Vagina (tissue), 2 donors: Measurements from ENCODE around the gene NEK4.

ENCODE experiments used
- POLR2A ChIP-seq, 2 donors: fragments of 450-650 bp; IDR thresholded peaks; one replicate each; pipeline ENCODE4 v1.6.1; 2017; ENCODE audit warnings: antibody characterized with exemption in 2 of 2, mild to moderate bottlenecking in 2 of 2, moderate library complexity in 2 of 2
- TF ChIP-seq, protein P1 (sequence below), 3 experiments: fragments of 450-650 bp in 2 of 3; fragments of 200-600 bp in 1 of 3; sonication (generic) in 1 of 3; IDR thresholded peaks; one replicate each; pipeline ENCODE4 v1.5.1; 2017 to 2019; ENCODE audit warnings: antibody characterized with exemption in 3 of 3, mild to moderate bottlenecking in 2 of 3, moderate library complexity in 2 of 3

DNA sequence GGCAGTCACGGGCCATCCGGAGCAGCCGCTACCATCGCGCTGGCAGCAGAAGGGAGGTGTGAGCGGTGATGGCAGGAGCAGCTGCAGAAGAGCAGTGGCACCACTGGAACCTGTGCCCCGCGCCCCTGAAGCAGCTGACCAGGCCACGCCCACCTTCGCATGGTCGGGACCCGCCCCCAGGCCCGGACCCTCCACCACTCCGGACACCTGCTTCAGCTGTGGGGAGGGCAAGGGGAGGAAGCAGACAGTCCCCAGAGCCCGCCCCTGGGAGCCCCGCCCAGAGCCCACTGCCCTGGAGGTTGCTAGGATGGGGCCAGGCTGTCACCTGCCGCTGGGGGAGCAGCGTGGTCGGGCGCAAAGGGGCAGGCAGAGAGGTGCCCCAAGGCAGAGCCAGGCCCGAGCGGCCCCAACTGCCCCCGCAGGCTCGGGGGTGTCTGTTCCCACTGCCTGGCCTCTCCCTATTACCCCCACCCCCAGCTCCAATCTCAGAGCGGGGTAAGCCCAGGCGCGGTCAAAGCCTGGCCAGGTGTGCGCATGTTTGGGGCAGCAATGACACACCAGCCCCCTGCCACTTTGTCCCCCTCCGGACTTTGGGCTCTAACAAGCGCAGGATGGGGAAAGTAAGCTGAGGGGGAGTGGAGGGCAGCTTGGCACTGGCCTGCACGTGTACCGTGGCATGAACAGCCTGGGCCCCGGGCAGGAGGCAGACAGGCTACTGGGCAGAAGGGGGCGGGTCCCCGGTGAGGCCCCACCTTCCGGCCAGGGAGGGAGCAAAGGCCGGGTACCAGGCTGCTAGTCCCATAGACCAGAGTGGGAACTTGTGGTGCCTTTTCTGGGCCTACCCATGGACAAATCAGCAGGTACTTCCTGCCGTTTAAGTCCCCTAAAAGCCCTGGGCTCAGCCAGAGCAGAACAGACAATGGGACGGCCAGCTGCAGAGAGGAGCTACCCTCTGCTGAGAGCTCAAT lies 56.1 kb downstream of the NEK4 start:
- TF ChIP-seq, protein P1, sequence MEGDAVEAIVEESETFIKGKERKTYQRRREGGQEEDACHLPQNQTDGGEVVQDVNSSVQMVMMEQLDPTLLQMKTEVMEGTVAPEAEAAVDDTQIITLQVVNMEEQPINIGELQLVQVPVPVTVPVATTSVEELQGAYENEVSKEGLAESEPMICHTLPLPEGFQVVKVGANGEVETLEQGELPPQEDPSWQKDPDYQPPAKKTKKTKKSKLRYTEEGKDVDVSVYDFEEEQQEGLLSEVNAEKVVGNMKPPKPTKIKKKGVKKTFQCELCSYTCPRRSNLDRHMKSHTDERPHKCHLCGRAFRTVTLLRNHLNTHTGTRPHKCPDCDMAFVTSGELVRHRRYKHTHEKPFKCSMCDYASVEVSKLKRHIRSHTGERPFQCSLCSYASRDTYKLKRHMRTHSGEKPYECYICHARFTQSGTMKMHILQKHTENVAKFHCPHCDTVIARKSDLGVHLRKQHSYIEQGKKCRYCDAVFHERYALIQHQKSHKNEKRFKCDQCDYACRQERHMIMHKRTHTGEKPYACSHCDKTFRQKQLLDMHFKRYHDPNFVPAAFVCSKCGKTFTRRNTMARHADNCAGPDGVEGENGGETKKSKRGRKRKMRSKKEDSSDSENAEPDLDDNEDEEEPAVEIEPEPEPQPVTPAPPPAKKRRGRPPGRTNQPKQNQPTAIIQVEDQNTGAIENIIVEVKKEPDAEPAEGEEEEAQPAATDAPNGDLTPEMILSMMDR (IDR thresholded peaks at IDR 0.05) = no peak
- no peak for TF ChIP-seq POLR2A (IDR thresholded peaks at IDR 0.05)
